H1 (cell line): ENCODE results near the gene NRXN2.

Experiments used
- ATF2 ChIP-seq: IDR thresholded peaks from 2 replicates; pipeline ENCODE4 v1.6.1; 2012; ENCODE audit warnings: low read length, inconsistent platforms
- POLR2A ChIP-seq, 2 experiments: IDR thresholded peaks; 1 replicate in 1 of 2; 2 replicates in 1 of 2; pipeline ENCODE4 v1.6.1; 2011; ENCODE audit warnings: low read depth in 2 of 2, low read length in 2 of 2, mild to moderate bottlenecking in 2 of 2; ENCODE audit errors: control extremely low read depth in 1 of 2

GRCh38 chr11:64558065-64558745, 164.8 kb downstream of the NRXN2 start:
- TF ChIP-seq POLR2A (IDR thresholded peaks at IDR 0.05; ENCODE audit: control extremely low read depth in 1 of 2, low read depth in 2 of 2, low read length in 2 of 2) (no peak), ATF2 (no peak)
